HG02884 (cell line): ENCODE data around the gene MAP3K19.
"Not testable (repeated sequence)": the region's sequence is repeated elsewhere in the genome, so short reads cannot be mapped to it uniquely, and the experiment has no call there.

ENCODE experiments used
- ATAC-seq: cut with Tn5 transposase; IDR thresholded peaks from one replicate; pipeline ENCODE4 v1.9.1; 2021; ENCODE audit warnings: mild to moderate bottlenecking, moderate library complexity; ENCODE audit not compliant: unreplicated experiment

The MAP3K19 gene

GRCh38 chr2:135047300-135047699, at the start of gene MAP3K19:
Gene MAP3K19, minus strand, starts transcription at chr2:135047447. Its CDS starts 22,800 bp downstream, at chr2:135024647.
- no peak for ATAC-seq

GRCh38 chr2:135096665-135097446, 49.6 kb upstream of the MAP3K19 start:
- ATAC-seq = no peak

- no peak for ATAC-seq
These were observed 48.3 kb upstream of the MAP3K19 start for GRCh38 chr2:135095591-135095990.

GRCh38 chr2:135094508-135094907, 47.3 kb upstream of the MAP3K19 start:
- no peak for ATAC-seq

GRCh38 chr2:135093670-135094330, 46.6 kb upstream of the MAP3K19 start:
- ATAC-seq = no peak

GRCh38 chr2:135093193-135093592, 45.9 kb upstream of the MAP3K19 start:
- ATAC-seq = no peak

GRCh38 chr2:135091681-135092080, 44.4 kb upstream of the MAP3K19 start:
- no peak for ATAC-seq

GRCh38 chr2:135089597-135089996, 42.4 kb upstream of the MAP3K19 start:
- ATAC-seq = not testable (repeated sequence)

- no peak for ATAC-seq
These were observed 39.0 kb upstream of the MAP3K19 start for GRCh38 chr2:135086222-135086621.

GRCh38 chr2:135078417-135078816, 31.2 kb upstream of the MAP3K19 start:
- ATAC-seq = no peak

- ATAC-seq = no peak
These were observed 29.3 kb upstream of the MAP3K19 start for GRCh38 chr2:135076556-135076955.

GRCh38 chr2:135074216-135074615, 27.0 kb upstream of the MAP3K19 start:
- ATAC-seq = no peak

- no peak for ATAC-seq
These were observed 25.1 kb upstream of the MAP3K19 start for GRCh38 chr2:135072125-135072997.

GRCh38 chr2:135066710-135067109, 19.5 kb upstream of the MAP3K19 start:
- no peak for ATAC-seq

GRCh38 chr2:135064149-135064548, 16.9 kb upstream of the MAP3K19 start:
- ATAC-seq = no peak

- ATAC-seq = no peak
These were observed 16.0 kb upstream of the MAP3K19 start for GRCh38 chr2:135063210-135063609.

- no peak for ATAC-seq
These were observed 12.3 kb upstream of the MAP3K19 start for GRCh38 chr2:135059577-135059976.

GRCh38 chr2:135056790-135057189, 9.5 kb upstream of the MAP3K19 start:
- ATAC-seq = no peak

- ATAC-seq = no peak
These were observed 8.0 kb upstream of the MAP3K19 start for GRCh38 chr2:135055182-135055786.

- peak; percentile 16 for ATAC-seq
These were observed 5.8 kb upstream of the MAP3K19 start for GRCh38 chr2:135052997-135053474.
